SU-DHL-6 (cell line): ENCODE measurements around the gene ZNF138.
"Not testable (repeated sequence)": the region's sequence is repeated elsewhere in the genome, so short reads cannot be mapped to it uniquely, and the experiment has no call there.

ENCODE experiments used
- EZH2phosphoT487 ChIP-seq: fragments of 200-600 bp; sonication (generic), shearing (Covaris generic); conservative IDR thresholded peaks from 2 replicates; pipeline ENCODE4 v1.6.1; 2018; ENCODE audit warnings: mild to moderate bottlenecking, antibody characterized with exemption, low read length, moderate library complexity, mixed read lengths
- TF ChIP-seq, protein P1 (sequence below): fragments of 200-600 bp; sonication (generic); IDR thresholded peaks from one replicate; pipeline ENCODE4 v1.5.1; 2017; ENCODE audit warnings: antibody characterized with exemption, mild to moderate bottlenecking, low read length, moderate library complexity; ENCODE audit not compliant: insufficient read depth, poor library complexity, severe bottlenecking

DNA sequence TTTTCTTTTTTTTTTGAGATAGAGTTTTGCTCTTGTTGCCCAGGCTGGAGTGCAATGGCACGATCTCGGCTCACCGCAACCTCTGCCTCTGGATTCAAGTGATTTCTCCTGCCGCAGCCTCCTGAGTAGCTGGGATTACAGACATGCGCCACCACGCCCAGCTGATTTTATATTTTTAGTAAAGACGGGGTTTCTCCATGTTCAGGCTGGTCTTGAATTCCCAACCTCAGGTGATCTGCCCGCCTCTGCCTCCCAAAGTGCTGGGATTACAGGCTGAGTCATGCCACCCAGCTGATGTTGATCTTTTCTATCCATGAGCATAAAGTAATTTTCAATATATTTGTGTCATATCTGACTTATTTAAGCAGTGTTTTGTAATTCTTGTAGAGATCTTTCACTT, 4.9 kb downstream of the ZNF138 start:
- TF ChIP-seq, protein P1, sequence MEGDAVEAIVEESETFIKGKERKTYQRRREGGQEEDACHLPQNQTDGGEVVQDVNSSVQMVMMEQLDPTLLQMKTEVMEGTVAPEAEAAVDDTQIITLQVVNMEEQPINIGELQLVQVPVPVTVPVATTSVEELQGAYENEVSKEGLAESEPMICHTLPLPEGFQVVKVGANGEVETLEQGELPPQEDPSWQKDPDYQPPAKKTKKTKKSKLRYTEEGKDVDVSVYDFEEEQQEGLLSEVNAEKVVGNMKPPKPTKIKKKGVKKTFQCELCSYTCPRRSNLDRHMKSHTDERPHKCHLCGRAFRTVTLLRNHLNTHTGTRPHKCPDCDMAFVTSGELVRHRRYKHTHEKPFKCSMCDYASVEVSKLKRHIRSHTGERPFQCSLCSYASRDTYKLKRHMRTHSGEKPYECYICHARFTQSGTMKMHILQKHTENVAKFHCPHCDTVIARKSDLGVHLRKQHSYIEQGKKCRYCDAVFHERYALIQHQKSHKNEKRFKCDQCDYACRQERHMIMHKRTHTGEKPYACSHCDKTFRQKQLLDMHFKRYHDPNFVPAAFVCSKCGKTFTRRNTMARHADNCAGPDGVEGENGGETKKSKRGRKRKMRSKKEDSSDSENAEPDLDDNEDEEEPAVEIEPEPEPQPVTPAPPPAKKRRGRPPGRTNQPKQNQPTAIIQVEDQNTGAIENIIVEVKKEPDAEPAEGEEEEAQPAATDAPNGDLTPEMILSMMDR = not testable (repeated sequence)
- TF ChIP-seq EZH2phosphoT487 = not testable (repeated sequence)
